ENCODE results near the gene VWA1. TPM values are rescaled to one million over a fixed set of nuclear protein-coding genes. Genes with fewer than 3 reads are reported as not detected.
"Not testable (repeated sequence)": the region's sequence is repeated elsewhere in the genome, so short reads cannot be mapped to it uniquely, and the experiment has no call there.

Gene VWA1
- total RNA-seq, 2 donors from 2014 or later, result 47.1 to 55.5 TPM

GRCh38 chr1:1440262-1441001 lies 4.9 kb downstream of the VWA1 start:
- 73 to 76% methylated on average over 15 to 23 of the region's 26 CpGs for WGBS, 2 donors
- Histone ChIP-seq H3K27me3 (no peaks in the 10 kb centered on the region), H3K9me3 (no peaks in the 10 kb centered on the region), H3K4me3 (no peak overlapping the region), H3K27ac (peak overlapping the region in 1 of 4 donors; percentile 50), H3K36me3 (replicated peaks in 1 of 2; ENCODE audit: insufficient read depth in 1 of 2, low read depth in 2 of 2) (no peaks in the 10 kb centered on the region), H3K4me1 (peaks cover 55% of the 10 kb centered on the region)
- ATAC-seq, result no peak
- no peak for TF ChIP-seq POLR2A (IDR thresholded peaks at IDR 0.05)
- TF ChIP-seq CTCF (IDR thresholded peaks at IDR 0.05), result no peak
- intact Hi-C loops (cut with DNase I), result no loop called here
- DNase-seq, result no peak

GRCh38 chr1:1441002-1441888 lies 5.8 kb downstream of the VWA1 start:
- Histone ChIP-seq H3K36me3 (replicated peaks in 1 of 2; ENCODE audit: insufficient read depth in 1 of 2, low read depth in 2 of 2) (no peaks in the 10 kb centered on the region), H3K4me1 (peaks cover 50% of the 10 kb centered on the region), H3K9me3 (no peaks in the 10 kb centered on the region), H3K27ac (peak overlapping the region in 3 of 4 donors; percentile 11 to 64 (median 50)), H3K27me3 (no peaks in the 10 kb centered on the region), H3K4me3 (no peak overlapping the region)
- intact Hi-C loops (cut with DNase I), result no loop called here
- peak; percentile 56 for ATAC-seq
- 0 to 16% methylated on average over 5 to 27 of the region's 29 CpGs for WGBS, 2 donors
- TF ChIP-seq POLR2A (IDR thresholded peaks at IDR 0.05) (no peak), CTCF (IDR thresholded peaks at IDR 0.05) (peak; percentile 83 to 94 (median 90))
- peak in 3 of 4 donors; percentile 62 to 72 (median 65) for DNase-seq

GRCh38 chr1:1442069-1442770 lies 6.7 kb downstream of the VWA1 start:
- peak; percentile 45 for ATAC-seq
- H3K9me3 ChIP-seq, result no peaks in the 10 kb centered on the region
- WGBS, 2 donors, result 55 to 59% methylated on average over 10 to 32 of the region's 32 CpGs
- TF ChIP-seq CTCF (IDR thresholded peaks at IDR 0.05), result no peak
- peak; percentile 15 to 30 (median 20) for TF ChIP-seq POLR2A (IDR thresholded peaks at IDR 0.05)
- H3K27ac ChIP-seq, result peak overlapping the region in 3 of 4 donors; percentile 46 to 64 (median 50)
- H3K4me1 ChIP-seq, result peaks cover 41% of the 10 kb centered on the region
- H3K36me3 ChIP-seq (replicated peaks in 1 of 2; ENCODE audit: insufficient read depth in 1 of 2, low read depth in 2 of 2), result no peaks in the 10 kb centered on the region
- DNase-seq, result peak; percentile 66 to 86 (median 80)
- no peak overlapping the region for H3K4me3 ChIP-seq
- H3K27me3 ChIP-seq, result no peaks in the 10 kb centered on the region
- intact Hi-C loops (cut with DNase I), result no loop called here

GRCh38 chr1:1446631-1447030 lies 11.1 kb downstream of the VWA1 start:
- H3K4me3 ChIP-seq; H3K27me3 ChIP-seq; H3K27ac ChIP-seq; ATAC-seq; H3K9me3 ChIP-seq; DNase-seq; H3K4me1 ChIP-seq; H3K36me3 ChIP-seq (replicated peaks in 1 of 2; ENCODE audit: insufficient read depth in 1 of 2, low read depth in 2 of 2); intact Hi-C loops (cut with DNase I): not testable (repeated sequence)
- 84 to 89% methylated on average over 19 of the region's 19 CpGs for WGBS, 2 donors
